HepG2 (cell line): Measurements from ENCODE around the gene SH3GL1.

ENCODE experiments used
- HIVEP1 ChIP-seq: sonication (generic); formaldehyde crosslinking; IDR thresholded peaks from 2 replicates; pipeline ENCODE4 v1.4.0; 2020; ENCODE audit warnings: mild to moderate bottlenecking, missing genetic modification reagents
- NPAS2 ChIP-seq: sonication (generic); formaldehyde crosslinking; IDR thresholded peaks from 2 replicates; pipeline ENCODE4 v1.8.0; 2022; ENCODE audit warnings: mild to moderate bottlenecking, missing genetic modification reagents, borderline replicate concordance
- NR0B2 ChIP-seq: sonication (generic); formaldehyde crosslinking; IDR thresholded peaks from 2 replicates; pipeline ENCODE4 v1.4.0; 2020; ENCODE audit warnings: mild to moderate bottlenecking, missing genetic modification reagents
- PHB2 ChIP-seq: fragments of 450-650 bp; IDR thresholded peaks from 2 replicates; pipeline ENCODE4 v1.6.1; 2018; ENCODE audit not compliant: partially characterized antibody
- SATB2 ChIP-seq: sonication (generic); formaldehyde crosslinking; IDR thresholded peaks from 2 replicates; pipeline ENCODE4 v1.5.0; 2020; ENCODE audit warnings: missing genetic modification reagents
- SP2 ChIP-seq: sonication (generic); formaldehyde crosslinking; IDR thresholded peaks from 2 replicates; pipeline ENCODE4 v1.5.1; 2020; ENCODE audit warnings: mild to moderate bottlenecking, missing genetic modification reagents
- ZFP36 ChIP-seq: fragments of 150-350 bp; IDR thresholded peaks from 2 replicates; pipeline ENCODE4 v1.6.1; 2018; ENCODE audit warnings: borderline replicate concordance, low read length, low read depth; ENCODE audit not compliant: partially characterized antibody
- ZNF496 ChIP-seq: sonication (generic); formaldehyde crosslinking; IDR thresholded peaks from 2 replicates; pipeline ENCODE4 v1.8.1; 2023; ENCODE audit warnings: mild to moderate bottlenecking, moderate library complexity, missing genetic modification reagents; ENCODE audit not compliant: insufficient replicate concordance
- ZZZ3 ChIP-seq: sonication (generic); formaldehyde crosslinking; IDR thresholded peaks from 2 replicates; pipeline ENCODE4 v1.4.0; 2020; ENCODE audit warnings: missing genetic modification reagents, mild to moderate bottlenecking, borderline replicate concordance

GRCh38 chr19:4409123-4409933 lies 9.0 kb upstream of the SH3GL1 start:
- TF ChIP-seq ZZZ3 (no peak), PHB2 (no peak), NPAS2 (CRISPR knock-in tag) (no peak), SATB2 (CRISPR knock-in tag) (no peak), NR0B2 (CRISPR knock-in tag) (no peak), ZNF496 (CRISPR knock-in tag) (no peak), SP2 (CRISPR knock-in tag) (no peak), HIVEP1 (no peak), ZFP36 (no peak)
